ENCODE measurements around the gene STIMATE.

STIMATE gene

DNA sequence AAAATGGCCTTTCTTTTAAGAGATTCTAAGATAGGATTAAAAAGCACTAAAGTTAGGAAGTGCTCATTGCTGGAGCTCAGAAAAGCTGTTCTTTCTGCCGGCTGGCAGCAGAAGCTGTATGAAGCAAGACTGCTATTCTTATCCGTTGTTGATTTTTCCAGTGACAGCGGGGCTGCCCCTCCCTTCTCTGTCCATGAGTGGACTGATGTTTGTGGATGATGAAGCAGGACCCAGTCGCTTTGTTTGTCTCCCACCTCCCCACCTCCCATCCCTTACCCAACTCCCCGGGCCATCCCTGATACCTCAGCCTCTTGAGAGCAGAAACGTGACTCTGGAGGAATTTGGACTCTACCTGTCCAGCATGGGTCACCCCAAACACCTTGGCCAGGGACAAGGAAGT is 52.2 kb downstream of the STIMATE start:
- Histone ChIP-seq H3K9me3 (ENCODE audit: severe bottlenecking) (no peaks in the 10 kb centered on the region), H3K36me3 (ENCODE audit: low read depth) (0 out of 2 replicates have a peak, but pooled peaks cover 5% of the 10 kb centered on the region), H3K4me3 (ENCODE audit: severe bottlenecking) (no peak overlapping the region), H3K27me3 (ENCODE audit: insufficient read depth, poor library complexity, severe bottlenecking) (no peaks in the 10 kb centered on the region), H3K4me1 (ENCODE audit: insufficient read depth, poor library complexity, severe bottlenecking) (no peaks in the 10 kb centered on the region), H3K27ac (ENCODE audit: poor library complexity, severe bottlenecking) (no peak overlapping the region)
- no peak for DNase-seq (ENCODE audit: low spot score)
- no peak for ATAC-seq (ENCODE audit: low read depth)
- TF ChIP-seq, protein P1, sequence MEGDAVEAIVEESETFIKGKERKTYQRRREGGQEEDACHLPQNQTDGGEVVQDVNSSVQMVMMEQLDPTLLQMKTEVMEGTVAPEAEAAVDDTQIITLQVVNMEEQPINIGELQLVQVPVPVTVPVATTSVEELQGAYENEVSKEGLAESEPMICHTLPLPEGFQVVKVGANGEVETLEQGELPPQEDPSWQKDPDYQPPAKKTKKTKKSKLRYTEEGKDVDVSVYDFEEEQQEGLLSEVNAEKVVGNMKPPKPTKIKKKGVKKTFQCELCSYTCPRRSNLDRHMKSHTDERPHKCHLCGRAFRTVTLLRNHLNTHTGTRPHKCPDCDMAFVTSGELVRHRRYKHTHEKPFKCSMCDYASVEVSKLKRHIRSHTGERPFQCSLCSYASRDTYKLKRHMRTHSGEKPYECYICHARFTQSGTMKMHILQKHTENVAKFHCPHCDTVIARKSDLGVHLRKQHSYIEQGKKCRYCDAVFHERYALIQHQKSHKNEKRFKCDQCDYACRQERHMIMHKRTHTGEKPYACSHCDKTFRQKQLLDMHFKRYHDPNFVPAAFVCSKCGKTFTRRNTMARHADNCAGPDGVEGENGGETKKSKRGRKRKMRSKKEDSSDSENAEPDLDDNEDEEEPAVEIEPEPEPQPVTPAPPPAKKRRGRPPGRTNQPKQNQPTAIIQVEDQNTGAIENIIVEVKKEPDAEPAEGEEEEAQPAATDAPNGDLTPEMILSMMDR (IDR thresholded peaks at IDR 0.05; ENCODE audit: poor library complexity, severe bottlenecking), result no peak

DNA sequence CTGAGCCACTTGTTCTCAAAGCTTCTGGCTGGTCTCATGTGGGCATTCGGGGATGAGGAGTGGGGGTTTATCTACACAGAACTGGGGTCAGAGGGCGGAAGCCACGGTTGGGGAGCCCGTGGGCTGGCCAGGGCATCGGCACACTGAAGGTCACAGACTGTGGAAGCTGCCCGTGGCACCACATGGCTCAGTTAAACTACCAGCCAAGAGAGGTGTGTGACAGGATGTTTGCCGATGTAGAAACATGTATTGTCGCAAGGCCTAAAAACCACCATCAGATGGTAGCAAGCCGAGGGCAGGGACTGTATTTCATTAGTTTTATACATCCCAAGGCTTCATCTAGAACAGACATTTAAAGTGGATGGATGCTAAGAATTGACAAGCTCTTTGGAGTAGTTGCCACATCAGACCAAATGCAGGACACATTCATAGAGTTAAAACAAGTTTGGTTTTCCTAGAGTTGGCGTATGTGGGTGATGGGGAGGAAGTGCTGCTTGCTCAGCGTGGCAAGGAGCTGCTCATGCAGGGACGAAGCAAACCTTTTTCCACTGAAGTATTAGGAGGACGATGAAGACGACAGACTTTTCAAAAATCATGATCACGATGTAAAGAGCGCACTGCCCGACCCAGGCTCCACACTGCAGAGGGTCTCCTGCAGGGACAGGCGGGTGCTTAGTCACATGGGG is 52.9 kb downstream of the STIMATE start:
- ATAC-seq (ENCODE audit: low read depth) (no peak), DNase-seq (ENCODE audit: low spot score) (no peak)
- Histone ChIP-seq H3K27ac (ENCODE audit: poor library complexity, severe bottlenecking) (no peak overlapping the region), H3K4me3 (ENCODE audit: severe bottlenecking) (no peak overlapping the region), H3K27me3 (ENCODE audit: insufficient read depth, poor library complexity, severe bottlenecking) (no peaks in the 10 kb centered on the region), H3K4me1 (ENCODE audit: insufficient read depth, poor library complexity, severe bottlenecking) (no peaks in the 10 kb centered on the region), H3K36me3 (ENCODE audit: low read depth) (0 out of 2 replicates have a peak, but pooled peaks cover 5% of the 10 kb centered on the region), H3K9me3 (ENCODE audit: severe bottlenecking) (no peaks in the 10 kb centered on the region)
- TF ChIP-seq, protein P1 (IDR thresholded peaks at IDR 0.05; ENCODE audit: poor library complexity, severe bottlenecking), result no peak

DNA sequence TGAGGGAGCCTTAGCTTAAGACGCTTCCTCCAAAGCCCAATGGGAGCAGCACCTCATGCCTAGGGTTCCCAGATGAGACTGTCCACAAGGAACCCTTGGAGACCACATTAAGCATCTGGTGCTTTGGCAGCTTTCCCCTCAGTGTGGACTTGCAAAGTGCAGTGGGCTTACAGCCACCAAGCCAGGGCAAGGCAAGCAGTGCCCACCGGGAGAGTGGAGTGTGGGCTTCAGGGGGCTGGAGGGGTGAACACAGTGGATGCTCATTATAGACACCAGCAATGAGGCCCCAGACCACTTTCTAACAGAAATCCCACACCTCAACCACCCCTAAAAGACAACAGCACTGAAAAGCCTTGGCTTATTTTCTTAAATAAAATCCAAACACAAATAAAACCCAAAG is 53.5 kb downstream of the STIMATE start:
- H3K4me1 ChIP-seq (ENCODE audit: insufficient read depth, poor library complexity, severe bottlenecking), result no peaks in the 10 kb centered on the region
- no peaks in the 10 kb centered on the region for H3K27me3 ChIP-seq (ENCODE audit: insufficient read depth, poor library complexity, severe bottlenecking)
- no peaks in the 10 kb centered on the region for H3K9me3 ChIP-seq (ENCODE audit: severe bottlenecking)
- TF ChIP-seq, protein P1 (IDR thresholded peaks at IDR 0.05; ENCODE audit: poor library complexity, severe bottlenecking), result no peak
- H3K36me3 ChIP-seq (ENCODE audit: low read depth), result 0 out of 2 replicates have a peak, but pooled peaks cover 3% of the 10 kb centered on the region
- no peak for DNase-seq (ENCODE audit: low spot score)
- H3K27ac ChIP-seq (ENCODE audit: poor library complexity, severe bottlenecking), result no peak overlapping the region
- no peak for ATAC-seq (ENCODE audit: low read depth)
- no peak overlapping the region for H3K4me3 ChIP-seq (ENCODE audit: severe bottlenecking)

DNA sequence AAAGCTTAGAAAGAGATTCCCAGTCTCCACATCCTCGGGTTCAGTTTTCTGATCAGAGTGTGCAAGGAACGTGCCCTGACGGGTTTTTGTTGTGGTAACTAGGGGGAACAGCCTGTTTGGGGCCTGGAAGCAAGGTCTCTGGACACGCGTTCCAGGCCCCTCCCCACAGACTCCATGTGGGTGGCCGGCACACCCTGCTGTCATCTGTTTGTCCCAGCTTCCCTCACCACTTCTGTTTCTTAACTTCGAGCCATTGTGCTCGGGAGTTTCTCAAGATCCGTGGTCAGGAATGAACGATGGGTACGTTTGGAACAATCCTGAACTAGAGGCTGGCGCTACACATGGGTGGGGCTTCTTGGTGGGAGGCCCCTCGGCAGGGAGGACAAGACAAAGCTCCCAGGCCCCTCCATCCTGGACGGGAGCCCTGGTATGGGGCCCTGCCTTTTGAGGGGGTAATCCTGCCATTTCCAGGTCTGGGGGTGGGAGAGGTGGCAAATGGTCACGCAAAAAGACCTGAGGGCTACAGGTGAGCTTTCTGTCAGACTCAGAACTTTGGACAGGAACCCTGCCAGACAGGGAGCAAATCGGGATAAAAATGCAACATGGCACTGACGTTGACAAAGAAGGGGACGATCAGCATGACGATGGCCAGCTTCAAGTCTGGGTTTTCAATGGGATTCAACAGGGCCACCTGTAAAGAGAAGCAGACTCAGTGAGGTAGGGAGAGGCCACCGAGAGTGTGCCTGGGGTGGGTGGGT is 54.1 kb downstream of the STIMATE start:
- DNase-seq (ENCODE audit: low spot score), result no peak
- Histone ChIP-seq H3K9me3 (ENCODE audit: severe bottlenecking) (no peaks in the 10 kb centered on the region), H3K27me3 (ENCODE audit: insufficient read depth, poor library complexity, severe bottlenecking) (no peaks in the 10 kb centered on the region), H3K4me1 (ENCODE audit: insufficient read depth, poor library complexity, severe bottlenecking) (no peaks in the 10 kb centered on the region), H3K27ac (ENCODE audit: poor library complexity, severe bottlenecking) (no peak overlapping the region), H3K4me3 (ENCODE audit: severe bottlenecking) (no peak overlapping the region), H3K36me3 (ENCODE audit: low read depth) (no peaks in the 10 kb centered on the region)
- no peak for ATAC-seq (ENCODE audit: low read depth)
- TF ChIP-seq, protein P1 (IDR thresholded peaks at IDR 0.05; ENCODE audit: poor library complexity, severe bottlenecking), result no peak

DNA sequence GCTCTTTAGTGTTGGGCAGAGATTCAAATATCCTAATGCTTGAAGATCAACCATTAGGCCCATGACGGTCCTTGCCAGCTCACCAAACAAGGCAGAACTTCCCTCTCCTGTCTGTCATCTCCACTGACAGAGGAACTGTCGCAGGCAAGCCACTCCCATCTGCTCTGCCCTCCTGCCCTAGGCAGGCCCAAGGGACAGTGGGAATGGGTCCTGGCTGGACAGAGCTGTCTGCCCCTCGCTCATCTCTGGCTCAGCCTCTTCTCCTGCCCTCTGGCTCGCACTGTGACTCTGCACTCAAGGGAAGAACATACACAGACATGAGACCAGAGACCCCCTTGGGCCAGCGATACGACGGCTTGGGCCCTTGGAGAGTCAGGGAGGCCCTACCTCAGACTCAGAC is 54.9 kb downstream of the STIMATE start:
- H3K27ac ChIP-seq (ENCODE audit: poor library complexity, severe bottlenecking), result no peak overlapping the region
- no peak for DNase-seq (ENCODE audit: low spot score)
- no peaks in the 10 kb centered on the region for H3K36me3 ChIP-seq (ENCODE audit: low read depth)
- TF ChIP-seq, protein P1 (IDR thresholded peaks at IDR 0.05; ENCODE audit: poor library complexity, severe bottlenecking), result no peak
- no peak for ATAC-seq (ENCODE audit: low read depth)
- H3K4me3 ChIP-seq (ENCODE audit: severe bottlenecking), result no peak overlapping the region
- H3K4me1 ChIP-seq (ENCODE audit: insufficient read depth, poor library complexity, severe bottlenecking), result no peaks in the 10 kb centered on the region
- H3K27me3 ChIP-seq (ENCODE audit: insufficient read depth, poor library complexity, severe bottlenecking), result no peaks in the 10 kb centered on the region
- H3K9me3 ChIP-seq (ENCODE audit: severe bottlenecking), result no peaks in the 10 kb centered on the region
